ENCODE measurements around the gene DPT. TPM values are rescaled to one million over a fixed set of nuclear protein-coding genes. Genes with fewer than 3 reads are reported as not detected.

Gene DPT
- total RNA-seq, 6 donors from 2014 or later = 11.5 to 22.4 (median 12.3) TPM; not detected in 1

- H3K4me3 ChIP-seq = no peak overlapping the region
Observed at GRCh38 chr1:168664069-168664834, 64.8 kb downstream of the DPT start.

GRCh38 chr1:168656485-168656884 lies 72.5 kb downstream of the DPT start:
- Histone ChIP-seq H3K27me3 (no peaks in the 10 kb centered on the region), H3K4me1 (no peaks in the 10 kb centered on the region), H3K9me3 (no peaks in the 10 kb centered on the region), H3K27ac (no peak overlapping the region), H3K36me3 (no peaks in the 10 kb centered on the region), H3K4me3 (no peak overlapping the region)
- no peak for ATAC-seq (ENCODE audit: low FRiP score in 2 of 2)
- 84 to 85% methylated on average over 1 of the region's 1 CpG for WGBS, 2 donors
- TF ChIP-seq POLR2AphosphoS5 (IDR thresholded peaks at IDR 0.05) (no peak), EP300 (IDR thresholded peaks at IDR 0.05) (no peak), POLR2A (IDR thresholded peaks at IDR 0.05) (no peak), CTCF (IDR thresholded peaks at IDR 0.05) (no peak)
- DNase-seq = no peak

More at GRCh38 chr1:168664069-168664834, 64.8 kb downstream of the DPT start:
- H3K9me3 ChIP-seq = no peaks in the 10 kb centered on the region
- H3K27ac ChIP-seq = no peak overlapping the region
- no peaks in the 10 kb centered on the region for H3K36me3 ChIP-seq
- TF ChIP-seq POLR2A (IDR thresholded peaks at IDR 0.05) = no peak
- TF ChIP-seq EP300 (IDR thresholded peaks at IDR 0.05) = no peak
- no peak for TF ChIP-seq POLR2AphosphoS5 (IDR thresholded peaks at IDR 0.05)
- no peak for TF ChIP-seq CTCF (IDR thresholded peaks at IDR 0.05)
- H3K4me1 ChIP-seq = no peaks in the 10 kb centered on the region
- ATAC-seq (ENCODE audit: low FRiP score in 2 of 2) (no peak), DNase-seq (no peak)
- no peaks in the 10 kb centered on the region for H3K27me3 ChIP-seq
- WGBS, 2 donors = 60 to 67% methylated on average over 3 of the region's 3 CpGs

- H3K36me3 ChIP-seq = no peaks in the 10 kb centered on the region
- H3K27ac ChIP-seq = no peak overlapping the region
- 92% methylated on average over 6 of the region's 6 CpGs for WGBS, 2 donors
- ATAC-seq (ENCODE audit: low FRiP score in 2 of 2) (no peak), DNase-seq (no peak)
- H3K27me3 ChIP-seq = no peaks in the 10 kb centered on the region
- TF ChIP-seq POLR2A (IDR thresholded peaks at IDR 0.05) (no peak), CTCF (IDR thresholded peaks at IDR 0.05) (no peak), EP300 (IDR thresholded peaks at IDR 0.05) (no peak), POLR2AphosphoS5 (IDR thresholded peaks at IDR 0.05) (no peak)
- H3K4me1 ChIP-seq = no peaks in the 10 kb centered on the region
- H3K9me3 ChIP-seq = no peaks in the 10 kb centered on the region
- H3K4me3 ChIP-seq = no peak overlapping the region
Observed at GRCh38 chr1:168654198-168654915, 74.6 kb downstream of the DPT start.

- WGBS, 2 donors = 84 to 96% methylated on average over 2 of the region's 2 CpGs
- H3K4me3 ChIP-seq = no peak overlapping the region
- H3K36me3 ChIP-seq = no peaks in the 10 kb centered on the region
- H3K27me3 ChIP-seq = no peaks in the 10 kb centered on the region
- no peak for TF ChIP-seq CTCF (IDR thresholded peaks at IDR 0.05)
- no peak for TF ChIP-seq POLR2AphosphoS5 (IDR thresholded peaks at IDR 0.05)
- TF ChIP-seq EP300 (IDR thresholded peaks at IDR 0.05) = no peak
- TF ChIP-seq POLR2A (IDR thresholded peaks at IDR 0.05) = no peak
- DNase-seq = no peak
- no peaks in the 10 kb centered on the region for H3K4me1 ChIP-seq
- H3K9me3 ChIP-seq = no peaks in the 10 kb centered on the region
- ATAC-seq (ENCODE audit: low FRiP score in 2 of 2) = peak in 1 of 2 donors; percentile 61
- H3K27ac ChIP-seq = no peak overlapping the region
Observed at GRCh38 chr1:168653567-168653966, 75.4 kb downstream of the DPT start.

Measured in upper lobe of left lung (tissue), 6 donors.